ENCODE results near the gene GPSM1.

The GPSM1 gene

GRCh38 chr9:136335296-136336155 is 8.2 kb downstream of the GPSM1 start:
- no peak for DNase-seq (ENCODE audit: low read depth)
- no peak overlapping the region for H3K4me3 ChIP-seq (ENCODE audit: low read length)
- TF ChIP-seq CTCF (conservative IDR thresholded peaks at IDR 0.05; ENCODE audit: low read depth, low read length) = no peak

- TF ChIP-seq CTCF (conservative IDR thresholded peaks at IDR 0.05; ENCODE audit: low read depth, low read length) = no peak
- no peak for DNase-seq (ENCODE audit: low read depth)
- H3K4me3 ChIP-seq (ENCODE audit: low read length) = no peak overlapping the region
Observed at GRCh38 chr9:136336156-136336870, 9.0 kb downstream of the GPSM1 start.

GRCh38 chr9:136336881-136337280 is 9.5 kb downstream of the GPSM1 start:
- DNase-seq (ENCODE audit: low read depth) = no peak
- H3K4me3 ChIP-seq (ENCODE audit: low read length) = no peak overlapping the region
- TF ChIP-seq CTCF (conservative IDR thresholded peaks at IDR 0.05; ENCODE audit: low read depth, low read length) = no peak

GRCh38 chr9:136337416-136338395 is 10.4 kb downstream of the GPSM1 start:
- no peak for TF ChIP-seq CTCF (conservative IDR thresholded peaks at IDR 0.05; ENCODE audit: low read depth, low read length)
- H3K4me3 ChIP-seq (ENCODE audit: low read length) = no peak overlapping the region
- no peak for DNase-seq (ENCODE audit: low read depth)

GRCh38 chr9:136338511-136338910 is 11.2 kb downstream of the GPSM1 start:
- no peak for TF ChIP-seq CTCF (conservative IDR thresholded peaks at IDR 0.05; ENCODE audit: low read depth, low read length)
- no peak overlapping the region for H3K4me3 ChIP-seq (ENCODE audit: low read length)
- no peak for DNase-seq (ENCODE audit: low read depth)

GRCh38 chr9:136339173-136339957 is 12.0 kb downstream of the GPSM1 start:
- no peak overlapping the region for H3K4me3 ChIP-seq (ENCODE audit: low read length)
- TF ChIP-seq CTCF (conservative IDR thresholded peaks at IDR 0.05; ENCODE audit: low read depth, low read length) = peak; percentile 100
- DNase-seq (ENCODE audit: low read depth) = peak; percentile 47
